GM12875 (cell line): ENCODE data around the gene IFI44L.

Source experiments
- H3K4me3 ChIP-seq: one replicate; pipeline ENCODE4 v1.5.1; 2011; ENCODE audit warnings: low read depth, low read length, control low read depth
- TF ChIP-seq, protein P1 (sequence below): IDR thresholded peaks from 2 replicates; pipeline ENCODE4 v1.5.1; 2011; ENCODE audit warnings: low read depth, mild to moderate bottlenecking, control low read depth, inconsistent platforms, low read length, moderate library complexity, borderline replicate concordance; ENCODE audit not compliant: insufficient read depth

Gene IFI44L

DNA sequence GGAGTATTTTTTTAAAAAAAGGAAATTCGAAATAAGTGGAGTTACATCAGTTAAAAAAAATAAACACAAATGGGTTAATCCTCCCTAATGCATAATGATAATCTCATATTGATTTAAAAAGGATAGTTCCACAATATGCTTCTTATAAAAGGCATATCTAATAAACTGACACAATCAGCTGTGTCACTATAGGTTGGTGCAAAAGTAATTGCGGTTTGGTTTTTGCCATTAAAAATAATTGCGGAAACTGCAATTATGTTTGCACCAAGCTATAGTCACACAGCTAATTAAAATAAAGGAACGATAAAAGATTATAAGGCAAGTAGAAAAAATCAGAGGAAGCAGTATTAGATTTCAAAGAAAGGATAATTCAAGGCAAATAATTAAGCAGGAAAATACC lies 21.0 kb upstream of the IFI44L start:
- no peak overlapping the region for H3K4me3 ChIP-seq
- TF ChIP-seq, protein P1, sequence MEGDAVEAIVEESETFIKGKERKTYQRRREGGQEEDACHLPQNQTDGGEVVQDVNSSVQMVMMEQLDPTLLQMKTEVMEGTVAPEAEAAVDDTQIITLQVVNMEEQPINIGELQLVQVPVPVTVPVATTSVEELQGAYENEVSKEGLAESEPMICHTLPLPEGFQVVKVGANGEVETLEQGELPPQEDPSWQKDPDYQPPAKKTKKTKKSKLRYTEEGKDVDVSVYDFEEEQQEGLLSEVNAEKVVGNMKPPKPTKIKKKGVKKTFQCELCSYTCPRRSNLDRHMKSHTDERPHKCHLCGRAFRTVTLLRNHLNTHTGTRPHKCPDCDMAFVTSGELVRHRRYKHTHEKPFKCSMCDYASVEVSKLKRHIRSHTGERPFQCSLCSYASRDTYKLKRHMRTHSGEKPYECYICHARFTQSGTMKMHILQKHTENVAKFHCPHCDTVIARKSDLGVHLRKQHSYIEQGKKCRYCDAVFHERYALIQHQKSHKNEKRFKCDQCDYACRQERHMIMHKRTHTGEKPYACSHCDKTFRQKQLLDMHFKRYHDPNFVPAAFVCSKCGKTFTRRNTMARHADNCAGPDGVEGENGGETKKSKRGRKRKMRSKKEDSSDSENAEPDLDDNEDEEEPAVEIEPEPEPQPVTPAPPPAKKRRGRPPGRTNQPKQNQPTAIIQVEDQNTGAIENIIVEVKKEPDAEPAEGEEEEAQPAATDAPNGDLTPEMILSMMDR, result no peak

DNA sequence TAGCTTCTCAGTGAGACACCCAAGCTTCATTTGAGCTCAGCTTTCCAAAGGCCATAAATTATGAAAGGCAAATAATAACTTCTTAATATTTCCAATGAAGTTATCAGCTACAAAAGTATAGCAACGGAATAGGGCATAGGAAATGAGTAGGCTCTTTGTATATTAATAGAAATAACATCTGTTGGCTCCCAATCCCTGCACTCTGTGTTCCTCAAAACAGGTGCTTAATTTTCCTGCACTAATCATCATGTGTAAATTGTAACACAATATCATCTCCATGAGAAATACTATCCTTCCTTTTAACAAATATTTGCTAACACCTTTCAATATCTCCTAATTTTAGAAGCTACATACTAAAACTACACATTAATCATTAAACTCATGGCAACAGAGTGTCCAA lies 19.2 kb upstream of the IFI44L start:
- H3K4me3 ChIP-seq, result no peak overlapping the region
- TF ChIP-seq, protein P1, result no peak

GRCh38 chr1:78603206-78603605 lies 17.0 kb upstream of the IFI44L start:
- no peak overlapping the region for H3K4me3 ChIP-seq
- TF ChIP-seq, protein P1, result no peak

GRCh38 chr1:78604643-78605042 lies 15.6 kb upstream of the IFI44L start:
- TF ChIP-seq, protein P1, result no peak
- no peak overlapping the region for H3K4me3 ChIP-seq

- no peak overlapping the region for H3K4me3 ChIP-seq
- TF ChIP-seq, protein P1, result no peak
Observed at GRCh38 chr1:78606274-78606673, 14.0 kb upstream of the IFI44L start.

DNA sequence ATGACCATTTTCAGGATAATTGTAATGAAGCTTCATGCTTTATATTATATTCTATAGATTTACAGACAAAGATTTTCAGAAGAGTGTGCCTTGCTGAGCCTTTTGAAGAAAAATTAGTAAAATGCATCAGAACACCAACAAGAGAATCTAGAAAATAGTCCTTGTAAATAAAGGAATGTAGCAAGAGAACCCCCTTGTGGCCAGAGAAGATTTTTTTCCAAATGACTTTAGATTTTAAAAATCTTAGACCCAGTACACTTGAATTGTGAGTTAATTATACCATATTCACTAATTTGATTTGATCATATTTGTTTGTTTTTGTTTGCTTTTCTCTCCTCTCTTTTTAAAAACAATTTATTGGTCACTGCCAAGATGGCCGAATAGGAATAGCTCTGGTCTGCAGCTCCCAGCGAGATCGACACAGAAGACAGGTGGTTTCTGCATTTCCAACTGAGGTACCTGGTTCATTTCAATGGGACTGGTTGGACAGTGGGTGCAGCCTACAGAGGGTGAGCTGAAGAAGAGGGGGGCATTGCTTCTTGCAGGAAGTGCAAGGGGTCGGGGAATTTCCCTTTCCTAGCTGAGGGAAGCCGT lies 12.8 kb upstream of the IFI44L start:
- TF ChIP-seq, protein P1, result peak; percentile 12; the same call in 1 of the 2 replicates

GRCh38 chr1:78607944-78608343 lies 12.3 kb upstream of the IFI44L start:
- no peak overlapping the region for H3K4me3 ChIP-seq
- TF ChIP-seq, protein P1, result no peak

More for the DNA sequence above, 12.8 kb upstream of the IFI44L start:
- H3K4me3 ChIP-seq, result no peak overlapping the region
